ENCODE measurements around the gene CDH12.

DNA sequence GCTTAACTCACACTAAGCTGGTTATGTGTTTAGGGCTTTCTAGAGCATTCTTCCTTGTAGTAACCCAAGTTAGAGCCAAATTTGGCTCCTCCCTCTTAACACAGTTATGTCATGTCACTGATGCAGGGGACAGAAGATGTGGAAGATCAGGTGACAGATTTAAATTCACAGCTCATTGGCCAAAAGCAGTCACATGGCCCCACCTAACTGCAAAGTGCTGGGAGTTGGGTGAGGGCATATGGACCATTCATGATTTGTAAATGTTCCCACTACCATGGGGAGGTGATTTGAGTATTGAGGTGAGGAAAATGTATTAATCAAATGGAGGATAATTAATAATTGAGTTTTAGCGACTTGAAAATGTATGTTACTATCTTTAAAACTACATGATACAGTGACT lies 829.4 kb downstream of the CDH12 start:
- no peak for TF ChIP-seq TAF1 (IDR thresholded peaks at IDR 0.05; ENCODE audit: borderline replicate concordance, insufficient read depth, low read length)
- TF ChIP-seq, protein P1, sequence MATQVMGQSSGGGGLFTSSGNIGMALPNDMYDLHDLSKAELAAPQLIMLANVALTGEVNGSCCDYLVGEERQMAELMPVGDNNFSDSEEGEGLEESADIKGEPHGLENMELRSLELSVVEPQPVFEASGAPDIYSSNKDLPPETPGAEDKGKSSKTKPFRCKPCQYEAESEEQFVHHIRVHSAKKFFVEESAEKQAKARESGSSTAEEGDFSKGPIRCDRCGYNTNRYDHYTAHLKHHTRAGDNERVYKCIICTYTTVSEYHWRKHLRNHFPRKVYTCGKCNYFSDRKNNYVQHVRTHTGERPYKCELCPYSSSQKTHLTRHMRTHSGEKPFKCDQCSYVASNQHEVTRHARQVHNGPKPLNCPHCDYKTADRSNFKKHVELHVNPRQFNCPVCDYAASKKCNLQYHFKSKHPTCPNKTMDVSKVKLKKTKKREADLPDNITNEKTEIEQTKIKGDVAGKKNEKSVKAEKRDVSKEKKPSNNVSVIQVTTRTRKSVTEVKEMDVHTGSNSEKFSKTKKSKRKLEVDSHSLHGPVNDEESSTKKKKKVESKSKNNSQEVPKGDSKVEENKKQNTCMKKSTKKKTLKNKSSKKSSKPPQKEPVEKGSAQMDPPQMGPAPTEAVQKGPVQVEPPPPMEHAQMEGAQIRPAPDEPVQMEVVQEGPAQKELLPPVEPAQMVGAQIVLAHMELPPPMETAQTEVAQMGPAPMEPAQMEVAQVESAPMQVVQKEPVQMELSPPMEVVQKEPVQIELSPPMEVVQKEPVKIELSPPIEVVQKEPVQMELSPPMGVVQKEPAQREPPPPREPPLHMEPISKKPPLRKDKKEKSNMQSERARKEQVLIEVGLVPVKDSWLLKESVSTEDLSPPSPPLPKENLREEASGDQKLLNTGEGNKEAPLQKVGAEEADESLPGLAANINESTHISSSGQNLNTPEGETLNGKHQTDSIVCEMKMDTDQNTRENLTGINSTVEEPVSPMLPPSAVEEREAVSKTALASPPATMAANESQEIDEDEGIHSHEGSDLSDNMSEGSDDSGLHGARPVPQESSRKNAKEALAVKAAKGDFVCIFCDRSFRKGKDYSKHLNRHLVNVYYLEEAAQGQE (IDR thresholded peaks at IDR 0.05; ENCODE audit: insufficient read depth in 1 of 2, low read depth in 2 of 2, low read length in 2 of 2): no peak
- TF ChIP-seq POLR2AphosphoS5 (IDR thresholded peaks at IDR 0.05; ENCODE audit: low read depth, low read length): no peak

Data from PFSK-1 (cell line).